GM12874 (cell line): Measurements from ENCODE around the gene RFX3.

Experiments
- CTCF ChIP-seq: IDR thresholded peaks from 2 replicates; pipeline ENCODE4 v1.5.1; 2011; ENCODE audit warnings: low read depth, mild to moderate bottlenecking, control low read depth, low read length, moderate library complexity; ENCODE audit not compliant: insufficient read depth

Gene RFX3

DNA sequence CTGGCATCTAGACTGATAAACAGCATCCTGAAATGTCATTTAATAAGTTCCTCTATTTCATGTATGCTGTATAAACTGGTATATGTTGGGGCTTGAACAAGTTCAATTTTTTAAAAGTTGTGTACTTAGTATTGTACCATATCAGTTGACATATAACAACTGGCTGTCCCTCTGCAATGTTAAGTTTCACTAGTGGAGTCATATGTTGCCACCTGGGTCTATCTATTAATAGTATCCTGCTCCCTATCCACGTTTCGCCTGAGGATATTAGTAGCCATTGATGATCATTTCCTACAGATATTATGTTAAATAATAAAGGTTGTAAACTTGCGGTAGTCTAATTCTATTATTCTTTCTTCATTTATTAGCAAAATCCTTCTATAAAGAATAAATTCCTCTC, 177.6 kb downstream of the RFX3 start:
- no peak for TF ChIP-seq CTCF

DNA sequence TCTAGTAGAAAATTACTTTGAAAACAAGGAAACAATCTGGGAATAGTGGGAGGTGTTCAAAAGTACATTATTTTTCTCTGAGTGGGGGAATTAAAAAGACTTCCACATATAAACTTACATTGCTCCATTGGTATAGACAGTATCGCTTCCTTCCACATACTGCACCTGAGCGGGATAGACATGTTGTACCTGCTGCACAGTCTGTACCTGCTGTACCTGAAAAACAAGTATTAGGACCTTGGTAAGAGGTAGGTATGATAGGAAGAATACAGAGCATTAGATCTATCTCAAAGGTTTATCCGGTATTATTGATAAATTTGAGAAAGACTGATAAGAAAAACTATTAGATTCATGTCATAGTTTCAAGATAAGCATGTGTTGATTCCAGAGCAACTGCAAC, 179.3 kb downstream of the RFX3 start:
- TF ChIP-seq CTCF: no peak

GRCh38 chr9:3343671-3344070, 182.1 kb downstream of the RFX3 start:
- TF ChIP-seq CTCF: no peak

DNA sequence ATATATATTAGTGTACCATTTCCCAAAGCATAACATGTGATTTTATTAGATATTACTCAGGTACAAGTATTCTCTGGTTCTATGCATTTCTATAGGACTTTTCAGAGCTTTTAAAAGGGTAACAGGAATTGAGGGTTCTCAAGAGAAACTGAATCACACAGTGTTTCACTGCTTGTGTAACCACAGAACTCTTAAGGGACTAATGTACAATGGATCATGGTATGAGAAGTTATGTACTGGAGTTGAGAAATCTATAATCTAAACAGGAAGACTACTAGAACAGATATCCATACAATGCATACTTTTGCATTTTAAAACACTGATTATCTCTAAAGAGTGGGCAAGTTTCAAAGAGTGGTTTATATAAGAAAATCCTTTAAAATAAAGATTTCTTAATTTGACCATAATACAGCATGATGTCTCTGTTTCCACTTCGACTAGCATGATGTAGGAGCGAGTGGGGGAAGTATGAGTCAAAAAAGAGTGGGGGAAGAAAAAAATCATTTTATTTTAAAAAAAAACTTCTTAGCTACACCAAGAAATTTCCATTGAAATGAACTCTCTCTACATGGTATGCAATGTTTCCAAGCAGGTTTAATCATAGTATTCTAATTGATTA, 183.5 kb downstream of the RFX3 start:
- no peak for TF ChIP-seq CTCF

- TF ChIP-seq CTCF: no peak
Observed at GRCh38 chr9:3337515-3338225, 188.1 kb downstream of the RFX3 start.

DNA sequence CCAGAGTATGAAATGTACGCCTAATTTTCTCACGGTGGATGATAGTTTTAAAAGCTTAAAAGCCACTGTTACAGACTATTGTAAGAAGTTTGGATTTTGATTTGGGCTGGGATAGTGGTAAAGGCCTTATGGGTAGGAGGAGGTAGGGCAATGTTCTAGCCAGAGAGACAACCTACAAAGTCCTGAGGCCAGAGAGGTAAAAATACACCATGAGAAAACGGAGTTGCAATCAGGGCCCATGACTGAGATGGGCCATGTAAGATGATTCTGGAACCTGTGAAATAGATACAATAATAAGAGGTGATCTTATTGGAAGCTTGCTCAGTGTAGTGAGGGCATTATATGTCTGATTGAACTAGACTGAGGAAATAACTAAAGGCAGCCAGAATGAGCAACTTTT, 188.8 kb downstream of the RFX3 start:
- no peak for TF ChIP-seq CTCF

DNA sequence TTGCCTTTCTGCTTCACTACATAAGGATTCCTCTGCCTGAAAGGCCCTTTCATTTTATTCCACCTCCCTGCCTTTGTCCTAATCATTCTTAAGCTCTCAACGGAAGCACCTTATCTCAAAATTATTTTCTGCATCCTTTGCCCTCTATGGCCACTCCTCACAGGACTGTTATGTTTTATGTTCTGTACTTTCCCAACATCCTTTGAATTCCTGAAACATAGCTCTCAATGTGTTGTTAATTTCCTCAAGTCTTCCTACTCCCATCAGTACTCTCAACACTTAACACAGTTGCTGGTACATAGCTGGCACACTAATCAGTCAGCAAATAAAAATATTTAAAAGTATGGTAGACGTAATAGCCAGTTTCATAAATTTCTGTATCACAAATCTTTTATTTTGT, 193.0 kb downstream of the RFX3 start:
- TF ChIP-seq CTCF: no peak
